Stimulated activated CD4-positive, alpha-beta T cell treated with anti-CD3 and anti-CD28 coated beads, Interleukin-4, amount 100 ng/mL, for 1 hour (primary cell): ENCODE results near the gene TSPAN15.
"Not testable (repeated sequence)": the region's sequence is repeated elsewhere in the genome, so short reads cannot be mapped to it uniquely, and the experiment has no call there.

Experiments used
- DNase-seq: peaks from one replicate; pipeline ENCODE4 v3.0.0-alpha.2; 2020

Gene TSPAN15

DNA sequence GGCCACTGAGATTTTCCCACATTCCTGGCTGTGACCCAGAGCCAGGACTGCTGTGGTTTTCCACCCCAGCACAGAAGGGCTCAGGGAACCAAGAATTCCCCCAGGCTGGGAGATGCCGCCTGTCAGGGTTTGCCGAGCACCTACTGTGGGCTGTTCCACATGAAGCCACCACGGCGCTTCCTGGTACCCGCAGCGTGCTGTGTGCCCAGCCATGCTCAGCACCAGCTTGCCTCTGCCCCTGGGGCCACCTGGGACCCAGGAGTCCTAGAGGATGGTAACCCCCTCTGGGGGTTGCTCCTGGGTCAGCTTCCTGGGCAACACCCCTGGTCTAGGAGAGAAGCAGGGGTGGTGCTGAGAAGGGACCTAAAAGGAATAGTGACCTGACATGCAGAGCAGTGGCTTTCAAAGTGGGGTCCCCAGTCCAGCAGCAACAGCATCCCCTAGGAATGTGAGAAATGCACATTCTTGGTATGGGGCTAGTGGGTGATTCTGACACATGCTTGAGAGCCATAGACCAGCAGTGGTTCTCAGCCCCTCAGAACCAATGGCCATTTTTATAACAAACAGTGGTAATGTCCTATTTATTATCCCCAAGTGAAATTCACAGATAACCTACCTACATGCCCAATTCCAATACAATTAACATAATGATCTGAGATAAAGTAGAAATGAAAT lies 53.4 kb downstream of the TSPAN15 start:
- no peak for DNase-seq

DNA sequence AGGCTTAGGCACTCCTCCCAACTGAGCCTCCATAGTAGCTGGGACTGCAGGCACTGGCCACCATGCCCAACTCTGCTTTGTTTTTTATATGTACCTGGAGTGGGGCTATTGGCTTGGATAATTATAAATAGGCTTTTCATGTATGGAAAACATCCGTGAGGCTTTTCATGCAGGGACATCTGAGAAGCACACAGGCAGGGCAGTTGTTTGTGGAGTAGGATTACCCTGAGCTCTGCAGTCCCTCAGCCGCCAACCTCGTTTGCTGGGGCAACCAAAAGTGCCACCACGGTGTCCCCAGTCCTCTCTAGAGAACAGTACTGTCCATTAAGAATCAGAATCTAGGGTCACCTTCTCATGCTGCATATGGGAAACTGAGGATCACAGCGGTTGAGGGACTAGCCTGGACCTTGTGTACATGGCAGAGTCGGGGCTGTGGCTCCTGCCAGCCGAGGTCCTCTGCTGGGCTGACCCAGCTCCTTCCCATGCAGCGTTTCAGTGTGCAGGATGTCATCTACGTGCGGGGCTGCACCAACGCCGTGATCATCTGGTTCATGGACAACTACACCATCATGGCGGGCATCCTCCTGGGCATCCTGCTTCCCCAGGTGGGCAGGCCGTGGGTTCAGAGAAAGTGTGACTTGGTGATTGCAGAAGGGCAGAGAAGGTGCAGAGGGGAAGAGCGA lies 54.5 kb downstream of the TSPAN15 start:
- no peak for DNase-seq

DNA sequence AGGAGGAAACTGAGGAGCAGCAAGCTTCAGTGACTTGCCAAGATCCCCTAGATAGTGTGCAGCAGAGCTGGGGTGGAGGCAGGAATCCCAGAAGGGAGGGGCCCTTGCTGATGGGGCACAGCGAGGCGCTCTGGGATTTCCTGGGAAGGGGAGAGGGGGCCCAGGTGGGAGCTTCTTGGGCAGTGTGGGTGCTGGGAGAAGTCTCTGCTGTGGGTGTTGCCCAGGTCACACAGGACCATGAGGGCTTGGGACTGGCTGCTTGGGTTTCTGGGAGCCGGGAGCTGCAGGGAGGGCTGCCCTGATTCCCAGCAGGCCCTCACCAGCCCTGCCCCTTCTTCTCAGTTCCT lies 55.2 kb downstream of the TSPAN15 start:
- no peak for DNase-seq

DNA sequence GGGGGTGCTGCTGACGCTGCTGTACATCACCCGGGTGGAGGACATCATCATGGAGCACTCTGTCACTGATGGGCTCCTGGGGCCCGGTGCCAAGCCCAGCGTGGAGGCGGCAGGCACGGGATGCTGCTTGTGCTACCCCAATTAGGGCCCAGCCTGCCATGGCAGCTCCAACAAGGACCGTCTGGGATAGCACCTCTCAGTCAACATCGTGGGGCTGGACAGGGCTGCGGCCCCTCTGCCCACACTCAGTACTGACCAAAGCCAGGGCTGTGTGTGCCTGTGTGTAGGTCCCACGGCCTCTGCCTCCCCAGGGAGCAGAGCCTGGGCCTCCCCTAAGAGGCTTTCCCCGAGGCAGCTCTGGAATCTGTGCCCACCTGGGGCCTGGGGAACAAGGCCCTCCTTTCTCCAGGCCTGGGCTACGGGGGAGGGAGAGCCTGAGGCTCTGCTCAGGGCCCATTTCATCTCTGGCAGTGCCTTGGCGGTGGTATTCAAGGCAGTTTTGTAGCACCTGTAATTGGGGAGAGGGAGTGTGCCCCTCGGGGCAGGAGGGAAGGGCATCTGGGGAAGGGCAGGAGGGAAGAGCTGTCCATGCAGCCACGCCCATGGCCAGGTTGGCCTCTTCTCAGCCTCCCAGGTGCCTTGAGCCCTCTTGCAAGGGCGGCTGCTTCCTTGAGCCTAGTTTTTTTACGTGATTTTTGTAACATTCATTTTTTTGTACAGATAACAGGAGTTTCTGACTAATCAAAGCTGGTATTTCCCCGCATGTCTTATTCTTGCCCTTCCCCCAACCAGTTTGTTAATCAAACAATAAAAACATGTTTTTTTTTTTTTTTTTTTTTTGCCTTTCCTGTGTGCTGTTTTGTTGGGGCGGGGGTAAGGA lies 55.8 kb downstream of the TSPAN15 start:
- DNase-seq: no peak

DNA sequence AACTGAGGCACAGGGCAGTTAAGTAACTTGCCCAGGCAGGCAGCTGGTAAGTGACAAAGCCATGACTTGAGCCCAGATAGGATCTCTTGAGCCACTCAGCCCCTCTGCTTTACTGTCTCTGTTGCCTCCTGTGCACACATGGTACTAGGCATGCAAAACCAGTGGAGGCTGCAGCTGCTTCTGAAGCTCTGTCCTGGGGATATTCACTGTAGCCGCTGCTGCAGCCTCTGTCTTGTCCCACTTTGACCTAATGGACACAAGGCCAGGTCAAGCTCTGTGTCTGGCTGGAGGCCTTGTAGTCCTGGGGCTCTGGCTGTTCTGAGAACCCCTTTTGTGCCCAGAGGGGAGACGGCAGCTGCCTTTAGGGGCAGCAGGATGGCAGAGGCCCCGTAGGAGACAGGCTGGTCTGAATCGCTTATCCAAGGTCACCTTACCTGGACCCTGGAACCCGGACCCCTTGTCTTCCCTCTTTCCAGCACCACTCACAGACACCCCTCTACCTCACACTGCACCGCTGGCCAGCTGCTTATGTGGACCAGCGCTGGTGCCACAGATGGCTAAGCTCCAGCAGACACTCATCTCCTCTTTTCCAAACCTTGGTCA lies 57.6 kb downstream of the TSPAN15 start:
- no peak for DNase-seq

DNA sequence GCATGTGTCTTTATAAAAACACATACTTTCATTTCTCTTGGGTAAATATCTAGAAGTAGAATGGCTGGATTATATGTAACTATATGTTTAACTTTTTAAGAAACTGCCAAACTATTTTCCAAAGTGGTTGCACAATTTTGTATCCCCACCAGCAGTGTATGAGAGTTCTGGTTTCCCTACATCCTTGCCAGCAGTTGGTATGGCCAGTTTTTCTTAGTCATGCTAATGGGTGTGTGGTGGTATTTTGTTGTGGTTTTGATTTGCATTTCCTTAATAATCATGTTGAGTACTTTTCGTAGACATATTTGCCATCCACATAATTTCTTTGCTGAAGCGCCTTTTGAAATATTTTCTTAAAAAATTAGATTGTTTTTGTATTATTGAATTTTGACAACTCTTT lies 61.6 kb downstream of the TSPAN15 start:
- no peak for DNase-seq

DNA sequence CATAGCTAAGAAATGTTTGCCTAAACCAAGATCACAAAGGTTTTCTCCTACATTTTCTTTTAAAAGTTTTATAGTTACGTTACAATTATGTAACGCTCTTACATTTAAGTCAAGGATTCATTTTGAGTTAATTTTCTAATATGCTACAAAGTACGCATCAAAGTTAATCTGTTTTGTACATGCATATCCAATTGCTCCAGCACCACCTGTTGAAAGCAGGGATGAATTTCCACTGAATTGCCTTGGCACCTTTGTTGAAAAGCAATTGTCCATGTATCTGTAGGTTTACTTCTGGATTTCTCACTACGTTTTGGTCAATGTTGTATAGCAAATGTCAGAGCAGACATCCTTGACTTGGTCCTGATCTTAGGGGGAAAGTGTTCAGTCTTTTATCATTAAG lies 62.4 kb downstream of the TSPAN15 start:
- DNase-seq: no peak

DNA sequence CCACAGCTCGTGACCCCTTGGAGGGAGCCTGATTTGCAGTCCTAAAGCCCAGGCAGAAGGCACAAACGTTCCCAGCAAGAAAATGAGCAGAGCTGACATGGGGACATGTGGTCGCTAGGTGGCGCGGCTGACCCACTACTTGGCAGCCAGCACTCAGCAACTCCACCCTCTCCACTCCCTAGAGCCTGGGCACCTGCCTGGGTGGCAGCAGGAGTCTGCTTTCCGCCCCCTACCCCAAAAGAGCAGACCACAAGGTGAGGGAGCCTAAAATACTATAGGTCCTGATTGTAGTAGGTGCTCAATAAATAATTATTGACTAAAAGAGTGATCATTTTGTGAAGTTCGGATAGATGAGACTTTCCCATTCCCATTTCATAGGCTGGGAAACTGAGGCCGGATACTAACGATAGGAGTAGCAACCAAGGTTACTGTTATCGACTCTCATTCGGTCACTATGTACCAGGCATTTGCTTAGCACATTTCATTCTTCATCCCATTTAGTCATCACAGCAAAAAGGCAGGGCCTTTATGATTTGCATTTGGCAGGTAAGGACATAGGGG lies 64.5 kb downstream of the TSPAN15 start:
- DNase-seq: peak; percentile 79

DNA sequence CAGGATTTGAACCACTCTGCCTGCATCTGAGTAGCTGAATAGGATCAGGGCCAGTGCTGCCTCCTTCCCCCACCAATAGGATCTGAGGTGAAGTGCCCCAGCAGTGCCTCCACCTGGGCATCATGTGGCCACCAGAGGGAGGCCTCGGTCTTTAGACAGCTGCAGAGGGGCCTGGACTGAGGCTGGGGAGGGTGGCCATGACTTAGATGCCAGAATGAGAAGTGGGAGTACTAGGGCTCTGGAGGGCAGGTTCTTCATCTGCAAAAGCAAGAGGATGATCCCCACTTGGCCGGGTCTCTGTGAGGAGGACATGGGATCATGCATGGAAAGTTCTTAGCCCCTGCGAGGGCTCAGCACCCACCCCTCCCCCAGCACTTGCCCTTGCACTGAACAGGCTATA lies 65.1 kb downstream of the TSPAN15 start:
- no peak for DNase-seq

DNA sequence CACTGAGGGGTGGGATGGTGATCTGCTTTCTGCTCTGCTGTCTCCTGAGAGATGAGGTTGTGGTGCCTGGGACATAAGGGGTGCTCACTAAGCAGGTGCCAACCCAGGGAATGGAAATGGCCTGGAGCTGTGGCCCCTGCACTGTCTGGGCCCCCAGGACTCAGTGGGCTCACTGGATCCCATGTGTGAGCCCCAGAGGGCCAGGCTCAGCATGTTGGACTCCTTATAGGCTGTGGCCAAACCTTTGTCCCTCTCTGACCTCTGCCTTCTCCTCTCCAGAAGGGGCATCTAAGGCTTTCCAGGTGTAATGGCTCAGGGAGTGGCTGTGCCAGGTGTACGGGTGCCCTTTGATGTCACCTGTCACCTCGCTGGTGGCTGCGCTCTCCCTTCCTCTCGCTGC lies 65.5 kb downstream of the TSPAN15 start:
- DNase-seq: no peak

DNA sequence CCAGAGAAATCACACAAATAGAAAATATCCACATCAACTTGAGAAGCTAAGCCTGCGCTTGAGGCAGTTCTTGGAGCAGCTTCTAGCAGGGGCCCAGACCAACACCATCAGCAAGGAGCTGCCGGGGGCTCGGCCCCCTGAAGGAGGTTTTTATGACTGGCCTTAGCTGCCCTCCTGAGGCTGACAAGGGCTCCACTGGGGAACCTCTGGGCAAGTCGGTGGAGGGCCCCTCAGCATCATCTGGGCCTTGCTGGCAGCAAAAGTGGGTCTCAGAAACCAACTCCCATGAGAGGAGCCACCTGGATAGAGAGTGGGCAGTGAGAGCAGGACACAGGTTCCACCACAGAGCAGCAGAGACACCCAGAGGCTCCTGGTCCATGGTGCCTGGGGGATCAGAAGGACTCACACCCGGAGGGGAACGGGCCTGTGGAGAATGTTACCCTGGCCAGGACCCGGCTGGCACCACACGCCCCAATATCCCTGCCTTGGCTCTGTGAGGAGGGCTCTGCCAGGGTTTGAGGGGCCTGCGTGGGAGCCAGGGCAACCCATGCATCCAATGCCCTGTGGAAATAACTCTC lies 66.1 kb downstream of the TSPAN15 start:
- no peak for DNase-seq

DNA sequence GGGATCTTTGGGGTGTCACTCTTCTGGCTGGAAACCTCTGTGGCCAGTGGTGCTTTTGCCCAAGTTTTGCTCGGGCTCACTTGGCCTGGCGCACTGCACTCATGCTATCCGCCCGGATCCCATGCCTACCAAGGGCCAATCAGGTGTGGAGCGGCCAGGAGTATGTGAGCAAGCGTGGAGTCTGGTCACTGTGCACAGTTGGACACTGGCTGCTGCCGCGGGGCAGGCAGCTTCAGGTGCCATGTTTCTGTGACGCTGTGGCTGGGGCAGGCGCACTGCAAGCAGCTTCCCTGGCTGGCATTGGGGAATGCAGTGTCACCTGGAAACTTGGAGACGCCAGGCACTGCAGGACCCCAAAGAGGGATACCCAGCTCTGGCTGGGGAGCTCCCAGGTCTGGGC lies 76.7 kb downstream of the TSPAN15 start:
- no peak for DNase-seq

DNA sequence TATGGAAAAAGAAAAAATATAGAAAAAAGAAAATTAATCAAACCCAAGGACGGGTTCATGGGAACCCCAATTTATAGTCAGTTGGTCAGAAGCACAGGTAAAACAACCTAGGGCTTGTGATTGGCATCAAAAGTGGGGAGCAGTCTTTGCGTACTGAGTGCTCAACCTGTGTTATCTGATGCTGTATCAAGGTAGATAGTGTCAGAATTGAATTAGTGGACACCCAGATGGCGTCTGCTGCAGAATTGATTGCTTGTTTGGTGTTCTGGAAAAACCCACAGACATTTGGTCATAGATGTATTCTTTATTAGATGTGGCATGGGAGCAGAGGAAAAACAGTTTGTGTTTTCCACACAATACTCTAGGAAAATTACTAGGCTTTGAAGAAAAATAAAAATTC lies 82.4 kb downstream of the TSPAN15 start:
- no peak for DNase-seq

DNA sequence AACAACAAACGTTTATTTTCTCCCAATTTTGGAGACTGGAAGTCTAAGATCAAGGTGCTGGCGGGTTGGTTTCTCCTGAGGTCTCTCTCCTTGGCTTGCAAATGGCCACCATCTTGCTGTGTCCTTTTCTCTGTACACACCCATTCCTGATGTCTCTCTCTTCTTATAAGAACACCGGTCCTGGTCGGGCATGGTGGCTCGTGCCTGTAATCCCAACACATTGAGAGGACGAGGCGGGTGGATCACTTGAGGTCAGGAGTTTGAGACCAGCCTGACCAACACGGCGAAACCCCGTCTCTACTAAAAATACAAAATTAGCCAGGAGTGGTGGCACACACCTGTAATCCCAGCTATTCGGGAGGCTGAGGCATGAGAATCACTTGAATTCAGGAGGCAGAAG lies 85.3 kb downstream of the TSPAN15 start:
- DNase-seq: not testable (repeated sequence)

DNA sequence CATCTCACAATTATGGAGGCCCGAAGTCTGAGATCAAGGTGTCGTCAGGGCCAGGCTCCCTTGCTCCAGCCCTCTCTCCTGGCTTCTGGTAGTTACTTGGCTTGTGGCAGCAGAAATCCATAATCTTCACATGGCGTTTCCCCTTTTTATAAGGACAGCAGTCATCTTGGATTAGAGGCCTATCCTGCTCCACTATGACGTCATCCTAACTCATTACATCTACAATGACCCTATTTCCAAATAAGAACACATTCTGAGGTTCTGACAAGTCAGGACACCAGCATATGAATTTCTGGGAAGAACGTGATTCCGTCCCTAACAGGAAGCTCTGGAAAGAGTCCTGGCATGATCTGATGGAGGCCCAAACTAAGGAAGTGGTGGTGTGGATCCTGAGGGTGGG lies 86.2 kb downstream of the TSPAN15 start:
- no peak for DNase-seq

DNA sequence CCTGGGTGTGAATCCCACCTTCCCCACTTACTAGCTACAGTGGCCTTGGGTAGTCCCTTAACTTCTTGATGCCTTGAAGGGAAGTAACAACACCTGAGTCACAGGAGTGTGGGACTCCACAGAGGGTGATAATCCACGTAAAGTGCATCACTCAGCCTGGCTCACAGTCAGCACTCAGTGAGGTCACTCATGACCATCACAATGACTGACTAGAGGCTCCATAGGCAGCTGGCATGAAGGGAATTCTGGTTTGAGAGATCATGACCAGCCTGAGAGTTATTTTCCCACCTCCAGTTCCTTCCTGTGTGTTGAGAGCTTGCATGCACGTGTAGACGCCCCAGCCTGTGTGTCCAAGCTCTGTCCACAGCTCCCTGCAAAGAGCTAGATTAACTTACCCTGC lies 87.2 kb downstream of the TSPAN15 start:
- no peak for DNase-seq

DNA sequence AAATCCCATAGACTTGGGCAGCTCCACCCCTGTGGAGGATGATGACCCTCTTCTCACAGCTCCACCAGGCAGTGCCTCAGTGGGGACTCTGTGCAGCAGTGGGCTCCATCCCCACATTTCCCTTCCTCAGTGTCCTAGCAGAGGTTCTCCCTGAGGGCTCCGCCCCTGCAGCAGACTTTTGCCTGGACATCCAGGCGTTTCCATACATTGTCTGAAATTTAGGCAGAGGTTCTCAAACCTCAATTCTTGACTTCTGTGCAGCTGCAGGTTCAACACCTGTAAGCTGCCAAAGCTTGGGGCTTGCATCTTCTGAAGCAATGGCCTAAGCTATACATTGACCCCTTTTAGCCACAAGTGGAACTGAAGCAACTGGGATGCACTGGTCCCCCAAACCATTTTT lies 90.2 kb downstream of the TSPAN15 start:
- no peak for DNase-seq

DNA sequence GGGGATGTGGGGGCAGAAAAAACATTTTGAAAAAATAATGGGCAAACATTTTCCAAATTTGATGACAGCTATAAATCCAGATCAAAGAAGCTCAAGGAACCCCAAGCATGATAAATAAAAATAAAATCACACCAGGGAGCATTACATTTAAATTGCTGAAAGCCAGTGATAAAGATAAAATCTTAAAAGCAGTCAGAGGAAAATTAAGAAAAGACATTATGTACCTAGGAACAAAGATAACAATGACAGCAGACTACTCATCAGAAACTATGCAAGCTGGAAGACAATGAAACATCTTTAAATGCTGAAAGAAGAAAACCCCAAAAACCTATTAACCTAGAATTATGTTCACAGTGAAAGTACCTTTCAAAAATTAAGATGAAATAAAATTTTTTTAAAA lies 98.7 kb downstream of the TSPAN15 start:
- no peak for DNase-seq

DNA sequence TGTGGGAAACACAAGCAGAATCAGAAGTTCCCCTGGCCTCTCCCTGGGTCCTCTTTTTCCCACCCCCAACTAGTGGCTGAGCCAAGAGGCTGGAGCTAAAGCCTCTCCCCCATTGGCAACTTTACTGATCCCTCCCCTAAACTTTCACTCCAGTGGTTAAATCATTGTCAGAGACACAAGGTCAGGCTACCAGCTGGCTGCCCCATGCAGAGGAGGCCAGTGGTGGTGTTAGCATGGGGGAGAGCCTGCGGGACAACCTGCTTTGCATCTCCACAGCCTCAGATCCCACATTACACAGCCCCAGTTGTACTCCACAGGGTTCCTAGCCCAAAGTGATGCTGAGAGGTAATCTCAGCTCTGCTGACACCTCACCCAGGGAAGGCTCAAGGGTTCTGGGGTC lies 101.0 kb downstream of the TSPAN15 start:
- DNase-seq: no peak

DNA sequence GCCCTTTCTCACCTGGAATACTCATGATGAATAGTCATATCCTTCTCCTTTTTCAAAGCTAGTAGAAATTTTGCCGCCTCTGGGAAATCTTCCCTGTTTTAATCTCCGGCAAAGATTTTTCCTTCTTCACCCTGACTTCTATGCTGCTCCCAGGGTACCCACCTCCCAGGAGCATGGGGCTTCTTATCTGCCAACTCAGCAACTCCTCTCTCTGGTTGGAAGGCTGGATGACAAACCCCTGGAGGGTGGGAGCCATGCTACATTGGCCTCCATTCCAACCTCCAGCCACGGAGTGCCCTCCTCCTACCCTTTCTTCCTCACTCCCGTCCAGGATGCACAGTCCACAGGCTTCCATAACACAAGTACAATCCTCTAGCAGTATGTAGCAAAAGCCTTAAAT lies 102.1 kb downstream of the TSPAN15 start:
- no peak for DNase-seq

DNA sequence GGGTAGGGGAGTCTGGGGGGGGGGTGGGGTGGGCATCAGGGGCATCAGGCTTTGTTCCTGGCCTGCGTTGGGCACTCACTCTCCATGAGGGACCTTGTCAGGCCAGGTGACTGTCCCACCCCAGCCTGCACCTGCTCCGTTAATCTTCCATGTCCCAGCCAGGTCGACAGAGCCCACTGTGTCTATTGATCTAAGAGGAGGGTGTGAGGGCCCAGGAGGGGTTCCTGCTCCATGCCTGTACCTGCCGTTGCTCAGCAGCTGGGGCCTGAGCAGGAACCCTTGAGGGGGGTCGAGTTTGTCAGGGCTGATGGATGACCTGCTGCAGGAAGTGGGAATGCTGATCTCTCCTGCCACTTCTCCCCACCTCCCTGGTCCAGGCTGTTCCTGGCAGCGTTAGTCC lies 103.3 kb downstream of the TSPAN15 start:
- no peak for DNase-seq
